GM12872 (cell line): Measurements from ENCODE around the gene SBK2.

Experiments
- TF ChIP-seq, protein P1 (sequence below): IDR thresholded peaks from 3 replicates; pipeline ENCODE4 v1.5.1; 2011; ENCODE audit warnings: low read depth, mild to moderate bottlenecking, low read length, moderate library complexity; ENCODE audit not compliant: insufficient read depth

The SBK2 gene

DNA sequence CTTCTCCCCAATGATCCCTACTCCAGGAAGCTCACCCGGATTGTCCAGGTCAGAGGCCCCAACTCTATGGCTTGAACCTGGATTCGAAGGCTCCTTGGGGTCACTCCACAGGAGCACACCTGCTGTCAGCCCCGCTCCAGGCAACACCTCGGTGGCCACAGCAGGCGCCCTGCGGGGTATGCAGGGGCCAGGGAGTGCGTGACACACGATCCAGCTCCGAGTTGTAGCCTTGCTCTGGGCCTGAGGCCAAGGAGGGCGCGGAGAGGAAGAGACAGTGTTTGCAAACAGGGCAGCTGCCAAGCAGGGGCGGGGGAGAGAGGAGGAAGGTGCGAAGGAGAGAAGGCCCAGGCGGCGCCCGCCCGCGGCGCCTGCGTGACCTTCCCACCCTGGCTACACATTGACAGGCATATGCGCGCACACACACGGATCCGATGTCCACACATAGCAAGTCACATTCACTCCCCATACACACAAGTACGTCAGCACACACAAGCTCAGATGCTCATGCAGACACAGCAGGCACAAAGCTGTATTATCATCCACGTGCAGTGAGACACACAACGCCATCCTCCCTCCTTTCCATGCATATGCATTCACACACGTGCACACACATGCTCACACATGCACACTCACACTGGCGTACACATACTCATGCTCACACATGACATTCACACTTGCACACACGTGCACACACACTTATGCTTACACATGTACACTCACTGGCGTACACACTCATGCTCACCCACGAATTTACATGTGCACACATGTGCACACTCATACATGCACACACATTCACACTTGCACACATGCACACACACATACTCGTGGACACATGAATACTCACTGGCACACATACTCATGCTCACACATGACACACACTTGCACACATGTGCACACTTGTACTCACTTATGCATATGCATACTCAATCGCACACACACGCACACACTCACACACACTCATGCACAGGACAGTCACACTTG lies 10.4 kb downstream of the SBK2 start:
- TF ChIP-seq, protein P1, sequence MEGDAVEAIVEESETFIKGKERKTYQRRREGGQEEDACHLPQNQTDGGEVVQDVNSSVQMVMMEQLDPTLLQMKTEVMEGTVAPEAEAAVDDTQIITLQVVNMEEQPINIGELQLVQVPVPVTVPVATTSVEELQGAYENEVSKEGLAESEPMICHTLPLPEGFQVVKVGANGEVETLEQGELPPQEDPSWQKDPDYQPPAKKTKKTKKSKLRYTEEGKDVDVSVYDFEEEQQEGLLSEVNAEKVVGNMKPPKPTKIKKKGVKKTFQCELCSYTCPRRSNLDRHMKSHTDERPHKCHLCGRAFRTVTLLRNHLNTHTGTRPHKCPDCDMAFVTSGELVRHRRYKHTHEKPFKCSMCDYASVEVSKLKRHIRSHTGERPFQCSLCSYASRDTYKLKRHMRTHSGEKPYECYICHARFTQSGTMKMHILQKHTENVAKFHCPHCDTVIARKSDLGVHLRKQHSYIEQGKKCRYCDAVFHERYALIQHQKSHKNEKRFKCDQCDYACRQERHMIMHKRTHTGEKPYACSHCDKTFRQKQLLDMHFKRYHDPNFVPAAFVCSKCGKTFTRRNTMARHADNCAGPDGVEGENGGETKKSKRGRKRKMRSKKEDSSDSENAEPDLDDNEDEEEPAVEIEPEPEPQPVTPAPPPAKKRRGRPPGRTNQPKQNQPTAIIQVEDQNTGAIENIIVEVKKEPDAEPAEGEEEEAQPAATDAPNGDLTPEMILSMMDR = no peak

GRCh38 chr19:55525289-55526101 lies 11.4 kb downstream of the SBK2 start:
- TF ChIP-seq, protein P1 = no peak

GRCh38 chr19:55520691-55521292 lies 16.1 kb downstream of the SBK2 start:
- TF ChIP-seq, protein P1 = no peak

GRCh38 chr19:55519451-55520311 lies 17.3 kb downstream of the SBK2 start:
- TF ChIP-seq, protein P1 = no peak

DNA sequence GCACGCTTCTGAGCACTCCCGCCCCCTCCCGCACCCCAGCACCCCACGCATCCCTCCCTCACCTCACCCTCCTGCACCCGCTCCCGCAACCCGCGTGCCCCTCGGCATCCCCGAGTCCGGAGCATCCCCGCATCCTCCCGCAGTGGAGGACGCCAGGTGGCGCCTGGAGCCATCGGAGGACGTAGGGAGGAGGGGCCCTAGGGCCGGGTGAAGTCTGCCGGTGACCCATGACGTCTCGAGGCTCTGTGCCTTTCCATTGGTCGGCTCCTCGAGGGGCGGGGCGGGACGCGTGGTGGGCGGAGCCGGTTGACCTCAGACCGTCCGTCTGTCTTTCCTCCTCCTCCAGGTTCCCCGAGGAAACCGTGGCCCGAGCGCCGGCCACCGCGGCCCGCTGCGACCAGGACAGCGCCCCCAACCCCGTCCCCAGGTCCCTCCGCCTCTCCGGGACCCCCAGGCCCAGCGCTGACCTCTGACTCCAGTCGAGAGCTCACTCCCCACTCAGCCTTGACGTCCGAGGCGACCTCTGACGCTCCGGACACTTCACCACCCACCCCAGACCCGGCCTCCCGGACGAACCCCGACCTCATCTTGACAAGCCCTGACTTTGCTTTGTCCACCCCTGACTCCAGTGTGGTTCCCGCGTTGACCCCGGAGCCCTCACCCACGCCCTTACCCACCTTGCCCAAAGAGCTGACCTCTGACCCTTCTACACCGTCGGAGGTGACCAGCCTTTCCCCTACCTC lies 19.9 kb downstream of the SBK2 start:
- TF ChIP-seq, protein P1 = peak; percentile 85

DNA sequence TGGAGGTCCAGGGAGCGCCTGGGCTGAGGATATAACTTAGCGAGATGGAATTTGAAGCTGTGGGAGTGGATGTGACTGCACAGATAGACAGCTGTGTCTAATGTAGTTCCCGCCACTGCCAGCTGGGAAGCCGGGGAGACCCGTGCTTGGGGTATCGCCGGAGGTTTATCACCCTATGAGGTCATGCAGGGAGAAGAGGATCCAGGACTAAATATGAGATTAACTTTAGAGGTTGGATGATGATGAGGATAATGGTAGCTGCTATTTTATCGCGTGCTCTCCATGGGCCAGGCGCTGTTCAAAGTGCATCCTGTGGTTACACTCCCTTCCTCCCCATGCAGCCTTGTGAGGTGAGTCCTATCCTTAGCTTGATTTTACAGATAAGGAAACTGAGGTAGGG lies 28.8 kb downstream of the SBK2 start:
- TF ChIP-seq, protein P1 = no peak
